H1 (cell line): ENCODE data around the gene BATF3. TPM values are rescaled to one million over a fixed set of nuclear protein-coding genes. Genes with fewer than 3 reads are reported as not detected.

Source experiments
- CTCF ChIA-PET: fragments of 300-600 bp; sonication (Branson Sonifier 250); formaldehyde crosslinking; loops from one replicate; lab custom pipeline; 2021; ENCODE audit not compliant: partially characterized antibody; lab: Charles Lee
- POLR2A ChIA-PET: fragments of 300-600 bp; sonication (Branson Sonifier 250); formaldehyde crosslinking; loops from one replicate; lab custom pipeline; 2021; ENCODE audit warnings: inconsistent platforms; ENCODE audit not compliant: partially characterized antibody; lab: Charles Lee
- DNase-seq, 2 experiments: peaks; one replicate each; pipeline versions ENCODE4 v3.0.0 to v3.0.0-alpha.2; 2010 to 2022; ENCODE audit warnings: low spot score in 2 of 2, low read depth in 1 of 2, mixed read lengths in 1 of 2
- FAIRE-seq: peaks from 2 replicates; lab custom pipeline; 2011; peaks lifted over from hg19 to GRCh38; lab: Jason Lieb, UNC
- H2AFZ ChIP-seq: 2 replicates; pipeline ENCODE4 v1.8.1; 2012; ENCODE audit warnings: low read length, inconsistent platforms
- H2AK5ac ChIP-seq: 2 replicates; pipeline ENCODE4 v1.6.1; 2013; ENCODE audit warnings: low read depth, low read length
- H2BK120ac ChIP-seq: replicated peaks from 2 replicates; pipeline ENCODE3; 2013; ENCODE audit warnings: low read depth, low read length, inconsistent platforms
- H2BK12ac ChIP-seq: 2 replicates; pipeline ENCODE4 v1.6.1; 2013; ENCODE audit warnings: low read depth, low read length
- H2BK15ac ChIP-seq: 2 replicates; pipeline ENCODE4 v1.6.1; 2013; ENCODE audit warnings: low read length
- H2BK20ac ChIP-seq: 2 replicates; pipeline ENCODE4 v1.6.1; 2013; ENCODE audit warnings: low read length
- H2BK5ac ChIP-seq: 2 replicates; pipeline ENCODE4 v1.6.1; 2013; ENCODE audit warnings: low read depth, low read length
- H3K14ac ChIP-seq: 2 replicates; pipeline ENCODE4 v1.6.1; 2013; ENCODE audit warnings: inconsistent platforms; ENCODE audit not compliant: insufficient read length
- H3K18ac ChIP-seq: 2 replicates; pipeline ENCODE4 v1.6.1; 2013; ENCODE audit warnings: low read length; ENCODE audit errors: extremely low read depth
- H3K23ac ChIP-seq: 2 replicates; pipeline ENCODE4 v1.6.1; 2013; ENCODE audit warnings: inconsistent platforms; ENCODE audit not compliant: insufficient read length
- H3K23me2 ChIP-seq: 2 replicates; pipeline ENCODE4 v1.6.1; 2013; ENCODE audit warnings: low read depth, low read length
- H3K27ac ChIP-seq: 2 replicates; pipeline ENCODE4 v1.6.1; 2011; ENCODE audit warnings: low read depth, low read length, inconsistent platforms
- H3K27me3 ChIP-seq, 4 experiments: replicated peaks in 1 of 4; 1 replicate in 1 of 4; 2 replicates in 3 of 4; pipeline versions ENCODE4 v1.6.1 to v1.8.1; 2011 to 2013; ENCODE audit warnings: low read length in 3 of 4, mild to moderate bottlenecking in 3 of 4, inconsistent platforms in 2 of 4, mixed read lengths in 2 of 4, moderate library complexity in 1 of 4; ENCODE audit not compliant: control insufficient read depth in 3 of 4, insufficient read depth in 3 of 4; ENCODE audit errors: extremely low read depth in 1 of 4
- H3K36me3 ChIP-seq, 4 experiments: 2 replicates each; pipeline versions ENCODE4 v1.6.1 to v1.8.1; 2011 to 2013; ENCODE audit warnings: mild to moderate bottlenecking in 4 of 4, low read length in 3 of 4, moderate library complexity in 2 of 4, control low read depth in 1 of 4, inconsistent platforms in 1 of 4; ENCODE audit not compliant: insufficient read depth in 4 of 4, control insufficient read depth in 2 of 4
- H3K4ac ChIP-seq: replicated peaks from 2 replicates; pipeline ENCODE3; 2013; ENCODE audit warnings: low read length, low read depth, mixed read lengths, inconsistent platforms; ENCODE audit not compliant: insufficient read length
- H3K4me1 ChIP-seq, 4 experiments: replicated peaks in 1 of 4; 1 replicate in 1 of 4; 2 replicates in 3 of 4; pipeline versions ENCODE4 v1.6.1 to v1.8.1; 2011 to 2013; ENCODE audit warnings: low read length in 3 of 4, inconsistent platforms in 2 of 4, mixed read lengths in 1 of 4; ENCODE audit not compliant: insufficient read depth in 4 of 4, control insufficient read depth in 3 of 4
- H3K4me2 ChIP-seq, 2 experiments: 2 replicates each; pipeline versions ENCODE4 v1.6.1 to v1.8.1; 2011 to 2013; ENCODE audit warnings: low read depth in 2 of 2, low read length in 2 of 2, control low read depth in 1 of 2, inconsistent platforms in 1 of 2, mild to moderate bottlenecking in 1 of 2; ENCODE audit not compliant: insufficient read depth in 1 of 2
- H3K4me3 ChIP-seq, 4 experiments: fragments of 200-600, 300-600 bp in 1 of 4; sonication (generic), shearing (Covaris generic), sonication (Bioruptor Twin) in 1 of 4; 2 replicates each; pipeline versions ENCODE4 v1.5.1 to v1.8.1; 2011 to 2016; ENCODE audit warnings: low read length in 4 of 4, low read depth in 3 of 4, control low read depth in 2 of 4, inconsistent platforms in 2 of 4, mild to moderate bottlenecking in 2 of 4, mixed read lengths in 1 of 4, moderate library complexity in 1 of 4; ENCODE audit not compliant: insufficient read depth in 2 of 4; ENCODE audit errors: extremely low read depth in 1 of 4
- H3K56ac ChIP-seq: replicated peaks from 2 replicates; pipeline ENCODE3; 2013; ENCODE audit warnings: low read depth, mild to moderate bottlenecking, mixed read lengths, low read length, inconsistent platforms; ENCODE audit not compliant: insufficient read length
- H3K79me1 ChIP-seq: 2 replicates; pipeline ENCODE4 v1.6.1; 2013; ENCODE audit warnings: low read depth, low read length, control low read depth
- H3K79me2 ChIP-seq, 2 experiments: 2 replicates each; pipeline versions ENCODE4 v1.6.1 to v1.8.1; 2012 to 2013; ENCODE audit warnings: low read length in 2 of 2, mild to moderate bottlenecking in 2 of 2, inconsistent platforms in 1 of 2; ENCODE audit not compliant: insufficient read depth in 2 of 2, control insufficient read depth in 1 of 2
- H3K9ac ChIP-seq, 4 experiments: replicated peaks in 1 of 4; 1 replicate in 1 of 4; 2 replicates in 3 of 4; pipeline versions ENCODE4 v1.6.1 to v1.8.1; 2011 to 2013; ENCODE audit warnings: low read depth in 3 of 4, low read length in 3 of 4, control low read depth in 2 of 4, mild to moderate bottlenecking in 2 of 4, moderate library complexity in 2 of 4, inconsistent platforms in 1 of 4; ENCODE audit errors: extremely low read depth in 1 of 4
- H3K9me3 ChIP-seq, 2 experiments: 2 replicates each; pipeline versions ENCODE4 v1.6.1 to v1.8.1; 2012 to 2013; ENCODE audit warnings: mild to moderate bottlenecking in 2 of 2, moderate library complexity in 2 of 2, control low read depth in 1 of 2, inconsistent platforms in 1 of 2, low read depth in 1 of 2, low read length in 1 of 2, mixed read lengths in 1 of 2; ENCODE audit not compliant: insufficient read depth in 2 of 2
- H4K20me1 ChIP-seq, 2 experiments: replicated peaks in 1 of 2; 2 replicates each; pipeline versions ENCODE3 to v1.8.1; 2011 to 2013; ENCODE audit warnings: inconsistent platforms in 2 of 2, low read length in 2 of 2, mild to moderate bottlenecking in 1 of 2; ENCODE audit not compliant: insufficient read depth in 2 of 2, control insufficient read depth in 1 of 2
- H4K5ac ChIP-seq: 2 replicates; pipeline ENCODE4 v1.6.1; 2013; ENCODE audit warnings: low read length, low read depth, mixed read lengths, inconsistent platforms; ENCODE audit not compliant: insufficient read length
- H4K8ac ChIP-seq: 2 replicates; pipeline ENCODE4 v1.8.0; 2013; ENCODE audit warnings: mild to moderate bottlenecking, moderate library complexity, low read length, inconsistent platforms; ENCODE audit not compliant: insufficient read depth; ENCODE audit errors: extremely low read depth
- H4K91ac ChIP-seq: replicated peaks from 2 replicates; pipeline ENCODE3; 2013; ENCODE audit warnings: low read length, mixed read lengths, inconsistent platforms; ENCODE audit not compliant: insufficient read length
- ASH2L ChIP-seq: fragments of 200-600, 300-600 bp; sonication (generic); IDR thresholded peaks from one replicate; pipeline ENCODE4 v1.7.1; 2017; ENCODE audit warnings: low read length
- ATF3 ChIP-seq: IDR thresholded peaks from 2 replicates; pipeline ENCODE4 v1.6.1; 2011; ENCODE audit warnings: low read depth, mild to moderate bottlenecking, low read length; ENCODE audit not compliant: insufficient read depth
- EP300 ChIP-seq, 2 experiments: IDR thresholded peaks; 1 replicate in 1 of 2; 2 replicates in 1 of 2; pipeline ENCODE4 v1.6.1; 2011 to 2012; ENCODE audit warnings: low read depth in 2 of 2, low read length in 2 of 2, mild to moderate bottlenecking in 2 of 2, borderline replicate concordance in 1 of 2, inconsistent platforms in 1 of 2, moderate library complexity in 1 of 2
- GTF2F1 ChIP-seq: IDR thresholded peaks from 2 replicates; pipeline ENCODE4 v1.6.1; 2012; ENCODE audit warnings: low read depth, low read length, improper control_type of control experiment, borderline replicate concordance
- HDAC6 ChIP-seq: IDR thresholded peaks from one replicate; pipeline ENCODE4 v1.7.1; 2012; ENCODE audit warnings: low read depth, mild to moderate bottlenecking, inconsistent platforms, low read length, moderate library complexity
- NRF1 ChIP-seq: IDR thresholded peaks from 2 replicates; pipeline ENCODE4 v1.6.1; 2011; ENCODE audit warnings: mild to moderate bottlenecking, low read depth, low read length, improper control_type of control experiment
- POLR2A ChIP-seq, 2 experiments: IDR thresholded peaks; 1 replicate in 1 of 2; 2 replicates in 1 of 2; pipeline ENCODE4 v1.6.1; 2011; ENCODE audit warnings: low read depth in 2 of 2, low read length in 2 of 2, mild to moderate bottlenecking in 2 of 2; ENCODE audit errors: control extremely low read depth in 1 of 2
- RBBP5 ChIP-seq: IDR thresholded peaks from 2 replicates; pipeline ENCODE4 v1.7.1; 2012; ENCODE audit warnings: low read depth, mild to moderate bottlenecking, inconsistent platforms, low read length, moderate library complexity, borderline replicate concordance
- SIN3A ChIP-seq, 2 experiments: IDR thresholded peaks in 1 of 2; conservative IDR thresholded peaks in 1 of 2; 2 replicates each; pipeline ENCODE4 v1.6.1; 2011 to 2012; ENCODE audit warnings: low read length in 2 of 2, improper control_type of control experiment in 1 of 2, low read depth in 1 of 2, mild to moderate bottlenecking in 1 of 2
- SP1 ChIP-seq: IDR thresholded peaks from 2 replicates; pipeline ENCODE4 v1.6.1; 2011; ENCODE audit warnings: low read depth, low read length
- TCF12 ChIP-seq: IDR thresholded peaks from 2 replicates; pipeline ENCODE4 v1.6.1; 2011; ENCODE audit warnings: low read depth, mild to moderate bottlenecking, low read length
- USF2 ChIP-seq: IDR thresholded peaks from 2 replicates; pipeline ENCODE4 v1.6.1; 2011; ENCODE audit warnings: low read length, improper control_type of control experiment
- WGBS, 2 experiments: shearing (Covaris generic) in 1 of 2; methylation state at CpG; one replicate each; pipeline versions ENCODE4 v1.1.6 to v1.1.7; 2013 to 2015; ENCODE audit warnings: low lambda C conversion rate in 2 of 2, mixed read lengths in 2 of 2, inconsistent platforms in 1 of 2, low coverage in 1 of 2, missing lambda C conversion rate in 1 of 2; ENCODE audit not compliant: insufficient replicate concordance in 2 of 2, insufficient coverage in 1 of 2, insufficient read length in 1 of 2; ENCODE audit errors: extremely low coverage in 1 of 2, missing lambda C conversion rate in 1 of 2; 5-methylcytosine and 5-hydroxymethylcytosine counted together
- polyA plus RNA-seq, 7 experiments: library from polyadenylated mRNA; depleted of rRNA in 3 of 7; stranded (reverse) in 5 of 7; unstranded in 2 of 7; fragments of >200 nt in 5 of 7; fragments of 200-250 nt in 2 of 7; gene quantifications; 1 replicate in 5 of 7; 2 replicates in 1 of 7; 4 replicates in 1 of 7; pipeline versions ENCODE4 v1.2.1 to v1.2.3, GENCODE V29; 2011 to 2013; ENCODE audit warnings: missing spikeins in 2 of 7, mixed read lengths in 2 of 7
- total RNA-seq: library from RNA; stranded (reverse); fragmentation: NEBNext Ultra II Directional; extraction: Animal tissue kit (Norgen Biotek cat#: 25700); gene quantifications from 2 replicates; pipeline ENCODE4 v1.2.1, GENCODE V29; 2021

Gene BATF3
- total and polyA plus RNA-seq, 2 of the 8 experiments (the other 6 are each of a cell fraction or from before 2014, with no cell fraction given): 6.3 TPM

- no peak overlapping the region for H2BK5ac ChIP-seq
- H3K36me3 ChIP-seq: no peaks in the 10 kb centered on the region
- no peak overlapping the region for H3K56ac ChIP-seq
- no peak overlapping the region for H2AFZ ChIP-seq
- H3K23me2 ChIP-seq: no peaks in the 10 kb centered on the region
- CTCF ChIA-PET: interaction anchor here (0.6 to 1.4 kb wide), 3 partner anchors 9 to 145 kb away, joined by 3 to 5 read pairs (median 3); no protein-coding TSS in a partner anchor
- H3K79me1 ChIP-seq: no peaks in the 10 kb centered on the region
- 81% methylated on average over 1 of the region's 1 CpG; no CpG with 5 or more reads in 1 of the 2 experiments for WGBS, 2 experiments
- POLR2A ChIA-PET: interaction anchor here (1.1 kb wide), 1 partner anchor 106 kb away, joined by 3 read pairs; no protein-coding TSS in a partner anchor
- H3K4ac ChIP-seq: no peak overlapping the region
- no peak overlapping the region for H2BK20ac ChIP-seq
- no peak overlapping the region for H2BK15ac ChIP-seq
- H4K91ac ChIP-seq: no peak overlapping the region
- H3K9ac ChIP-seq: no peak overlapping the region
- no peaks in the 10 kb centered on the region for H3K27me3 ChIP-seq
- H3K9me3 ChIP-seq: no peaks in the 10 kb centered on the region; a peak in 1 of 4 replicates
- H2BK120ac ChIP-seq: no peak overlapping the region
- H3K18ac ChIP-seq: no peak overlapping the region
- no peak overlapping the region for H3K23ac ChIP-seq
- no peaks in the 10 kb centered on the region for H3K4me1 ChIP-seq
- H2BK12ac ChIP-seq: no peak overlapping the region
- no peaks in the 10 kb centered on the region for H3K79me2 ChIP-seq
- H3K27ac ChIP-seq: no peak overlapping the region
- no peak overlapping the region for H3K4me3 ChIP-seq
- FAIRE-seq (no peak), DNase-seq (no peak)
- no peak overlapping the region for H3K4me2 ChIP-seq
- H4K8ac ChIP-seq: no peak overlapping the region
- no peaks in the 10 kb centered on the region for H4K20me1 ChIP-seq
- H3K14ac ChIP-seq: no peak overlapping the region
- no peak overlapping the region for H4K5ac ChIP-seq
- H2AK5ac ChIP-seq: no peak overlapping the region
- TF ChIP-seq SIN3A (conservative IDR thresholded peaks at IDR 0.05 in 1 of 2, IDR thresholded peaks at IDR 0.05 in 1 of 2; ENCODE audit: low read depth in 1 of 2, low read length in 2 of 2) (no peak), ATF3 (no peak), GTF2F1 (no peak), EP300 (IDR thresholded peaks at IDR 0.05; ENCODE audit: borderline replicate concordance in 1 of 2, low read depth in 2 of 2, low read length in 2 of 2) (no peak), SP1 (no peak), TCF12 (no peak), RBBP5 (no peak), HDAC6 (no peak), ASH2L (no peak), NRF1 (no peak), POLR2A (IDR thresholded peaks at IDR 0.05; ENCODE audit: control extremely low read depth in 1 of 2, low read depth in 2 of 2, low read length in 2 of 2) (no peak), USF2 (no peak)
Measured at GRCh38 chr1:212716161-212716560, 16.5 kb upstream of the BATF3 start.
